Measurements from ENCODE around the gene ZNF516.
A peak's percentile ranks its signal among the peaks of the same experiment; 100 is the strongest.

- peak; percentile 82 to 89 (median 85) for TF ChIP-seq CTCF (IDR thresholded peaks at IDR 0.05)
- TF ChIP-seq POLR2A (IDR thresholded peaks at IDR 0.05): no peak
These were observed 145.9 kb downstream of the ZNF516 start for GRCh38 chr18:76349067-76349715.
